ENCODE data around the gene NBEAL2. TPM values are rescaled to one million over a fixed set of nuclear protein-coding genes. Genes with fewer than 3 reads are reported as not detected.

The NBEAL2 gene
- total and polyA plus RNA-seq, 4 donors = 6.3 to 55.8 (median 36.0) TPM

- Histone ChIP-seq H3K4me3 (ENCODE audit: low read length in 2 of 2) (no peak overlapping the region), H3K4me1 (ENCODE audit: control insufficient read depth in 1 of 2, insufficient read depth in 2 of 2, low read length in 2 of 2) (no peaks in the 10 kb centered on the region), H3K27me3 (ENCODE audit: control insufficient read depth in 1 of 2, insufficient read depth in 2 of 2, low read length in 1 of 2) (no peaks in the 10 kb centered on the region), H3K9me3 (ENCODE audit: control insufficient read depth, low read length) (no peaks in the 10 kb centered on the region), H3K36me3 (ENCODE audit: control insufficient read depth in 1 of 2, insufficient read depth in 2 of 2, low read length in 1 of 2) (no peaks in the 10 kb centered on the region), H3K27ac (ENCODE audit: low read depth in 1 of 2, low read length in 2 of 2) (no peak overlapping the region)
- DNase-seq (no peak), ATAC-seq (ENCODE audit: low FRiP score) (no peak)
- intact Hi-C loops (cut with DNase I) = no loop called here
- 92 to 98% methylated on average over 4 of the region's 4 CpGs for WGBS, 2 donors
Measured at GRCh38 chr3:46986055-46986730, 6.7 kb downstream of the NBEAL2 start.

- intact Hi-C loops (cut with DNase I) = no loop called here
- no peaks in the 10 kb centered on the region for H3K36me3 ChIP-seq (ENCODE audit: control insufficient read depth in 1 of 2, insufficient read depth in 2 of 2, low read length in 1 of 2)
- H3K27me3 ChIP-seq (ENCODE audit: control insufficient read depth in 1 of 2, insufficient read depth in 2 of 2, low read length in 1 of 2) = no peaks in the 10 kb centered on the region
- DNase-seq (peak in 1 of 2 donors; percentile 30), ATAC-seq (ENCODE audit: low FRiP score) (no peak)
- no peaks in the 10 kb centered on the region for H3K4me1 ChIP-seq (ENCODE audit: control insufficient read depth in 1 of 2, insufficient read depth in 2 of 2, low read length in 2 of 2)
- WGBS, 2 donors = 72 to 83% methylated on average over 3 of the region's 3 CpGs
- H3K27ac ChIP-seq (ENCODE audit: low read depth in 1 of 2, low read length in 2 of 2) = no peak overlapping the region
- no peak overlapping the region for H3K4me3 ChIP-seq (ENCODE audit: low read length in 2 of 2)
- no peaks in the 10 kb centered on the region for H3K9me3 ChIP-seq (ENCODE audit: control insufficient read depth, low read length)
Measured at GRCh38 chr3:46986782-46987310, 7.4 kb downstream of the NBEAL2 start.

DNA sequence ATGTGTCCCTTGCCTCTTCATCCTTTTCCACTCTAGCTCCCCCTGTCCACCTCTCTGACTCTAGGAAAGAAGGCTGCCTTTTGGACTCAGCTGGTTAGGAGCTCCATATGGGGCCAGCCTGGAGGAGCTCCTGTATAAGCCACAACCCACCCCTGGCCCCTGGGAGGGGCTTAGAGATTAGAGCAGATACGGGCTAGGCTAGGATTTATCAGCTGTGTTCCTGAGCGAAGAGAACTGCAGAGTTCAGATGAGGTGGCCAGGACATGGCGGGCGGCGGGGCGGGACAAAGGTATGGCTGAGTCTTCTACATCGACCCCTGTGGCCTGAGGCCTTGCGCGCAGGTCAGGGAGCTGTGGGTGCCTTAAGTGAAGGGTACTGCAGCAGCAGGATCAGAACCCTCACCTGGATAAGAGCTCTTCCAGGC, 7.9 kb downstream of the NBEAL2 start:
- Histone ChIP-seq H3K27ac (ENCODE audit: low read depth in 1 of 2, low read length in 2 of 2) (no peak overlapping the region), H3K4me3 (ENCODE audit: low read length in 2 of 2) (no peak overlapping the region)
- no peak for ATAC-seq (ENCODE audit: low FRiP score)

GRCh38 chr3:46987743-46988401, 8.4 kb downstream of the NBEAL2 start:
- H3K36me3 ChIP-seq (ENCODE audit: control insufficient read depth in 1 of 2, insufficient read depth in 2 of 2, low read length in 1 of 2) = no peaks in the 10 kb centered on the region
- H3K27ac ChIP-seq (ENCODE audit: low read depth in 1 of 2, low read length in 2 of 2) = no peak overlapping the region
- intact Hi-C loops (cut with DNase I) = no loop called here
- ATAC-seq (ENCODE audit: low FRiP score) = peak; percentile 47
- H3K4me3 ChIP-seq (ENCODE audit: low read length in 2 of 2) = no peak overlapping the region
- WGBS, 2 donors = 70 to 72% methylated on average over 16 of the region's 16 CpGs
- H3K27me3 ChIP-seq (ENCODE audit: control insufficient read depth in 1 of 2, insufficient read depth in 2 of 2, low read length in 1 of 2) = no peaks in the 10 kb centered on the region
- H3K4me1 ChIP-seq (ENCODE audit: control insufficient read depth in 1 of 2, insufficient read depth in 2 of 2, low read length in 2 of 2) = no peaks in the 10 kb centered on the region
- DNase-seq = peak; percentile 82 to 85
- H3K9me3 ChIP-seq (ENCODE audit: control insufficient read depth, low read length) = no peaks in the 10 kb centered on the region

More for the DNA sequence above, 7.9 kb downstream of the NBEAL2 start:
- H3K36me3 ChIP-seq (ENCODE audit: control insufficient read depth in 1 of 2, insufficient read depth in 2 of 2, low read length in 1 of 2) = no peaks in the 10 kb centered on the region
- no peaks in the 10 kb centered on the region for H3K9me3 ChIP-seq (ENCODE audit: control insufficient read depth, low read length)
- no peaks in the 10 kb centered on the region for H3K27me3 ChIP-seq (ENCODE audit: control insufficient read depth in 1 of 2, insufficient read depth in 2 of 2, low read length in 1 of 2)
- intact Hi-C loops (cut with DNase I) = no loop called here
- no peaks in the 10 kb centered on the region for H3K4me1 ChIP-seq (ENCODE audit: control insufficient read depth in 1 of 2, insufficient read depth in 2 of 2, low read length in 2 of 2)
- no peak for DNase-seq
- 86 to 90% methylated on average over 9 of the region's 9 CpGs for WGBS, 2 donors

DNA sequence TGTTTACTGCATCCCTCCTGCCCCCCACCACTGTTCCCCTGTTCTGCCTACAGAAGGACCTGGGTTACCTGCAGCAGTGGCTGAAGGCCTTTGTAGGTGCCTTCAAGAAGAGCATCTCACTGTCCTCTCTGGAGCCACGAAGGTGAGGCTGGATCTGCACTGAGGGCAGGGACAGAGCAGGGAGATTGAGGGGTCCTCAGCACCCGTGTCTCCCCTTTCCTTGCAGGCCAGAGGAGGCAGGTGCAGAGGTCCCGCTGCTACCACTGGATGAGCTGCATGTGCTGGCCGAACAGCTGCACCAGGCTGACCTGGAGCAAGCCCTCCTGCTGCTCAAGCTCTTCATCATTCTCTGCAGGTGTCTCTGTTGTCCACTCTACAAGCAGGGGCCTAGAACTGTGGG, 9.2 kb downstream of the NBEAL2 start:
- whole genome bisulfite sequencing, 2 donors = 88 to 92% methylated on average over 4 of the region's 4 CpGs
- H3K4me3 ChIP-seq (ENCODE audit: low read length in 2 of 2) = no peak overlapping the region
- intact Hi-C loops (cut with DNase I) = no loop called here

DNA sequence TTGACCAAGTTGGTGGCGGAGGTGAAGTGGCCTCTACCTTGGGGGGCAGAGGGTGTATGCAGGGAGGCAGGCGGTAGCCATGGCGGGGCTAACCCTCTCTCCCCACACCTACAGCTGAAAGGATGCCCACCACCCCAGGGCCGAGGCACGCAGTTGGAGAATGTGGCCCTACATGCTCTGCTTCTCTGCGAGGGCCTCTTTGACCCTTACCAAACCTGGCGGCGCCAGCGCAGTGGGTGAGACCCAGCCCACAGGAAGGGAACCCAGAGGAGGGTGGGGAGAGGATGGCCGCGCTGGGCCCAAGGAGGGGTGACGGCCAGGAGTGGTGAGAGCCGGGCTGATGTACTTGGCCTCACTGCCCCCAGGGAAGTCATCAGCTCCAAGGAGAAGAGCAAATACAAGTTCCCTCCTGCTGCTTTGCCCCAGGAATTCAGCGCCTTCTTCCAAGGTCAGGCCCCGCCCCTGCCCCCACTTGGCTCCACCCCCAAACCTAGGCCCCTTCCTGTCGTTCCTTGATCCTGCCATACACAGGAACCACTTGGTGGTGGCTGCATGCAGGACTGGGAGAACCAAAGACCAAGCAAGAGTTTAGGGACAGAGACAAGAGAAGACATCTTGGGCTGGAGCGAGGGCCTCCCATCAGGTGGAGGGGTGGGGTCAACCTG, 9.8 kb downstream of the NBEAL2 start:
- H3K36me3 ChIP-seq (ENCODE audit: control insufficient read depth in 1 of 2, insufficient read depth in 2 of 2, low read length in 1 of 2) = no peaks in the 10 kb centered on the region
- 85 to 92% methylated on average over 17 of the region's 17 CpGs for WGBS, 2 donors
- ATAC-seq (ENCODE audit: low FRiP score) (no peak), DNase-seq (peak in 1 of 2 donors; percentile 46)
- no peak overlapping the region for H3K4me3 ChIP-seq (ENCODE audit: low read length in 2 of 2)
- no peaks in the 10 kb centered on the region for H3K9me3 ChIP-seq (ENCODE audit: control insufficient read depth, low read length)
- H3K4me1 ChIP-seq (ENCODE audit: control insufficient read depth in 1 of 2, insufficient read depth in 2 of 2, low read length in 2 of 2) = no peaks in the 10 kb centered on the region
- intact Hi-C loops (cut with DNase I) = no loop called here
- no peaks in the 10 kb centered on the region for H3K27me3 ChIP-seq (ENCODE audit: control insufficient read depth in 1 of 2, insufficient read depth in 2 of 2, low read length in 1 of 2)
- H3K27ac ChIP-seq (ENCODE audit: low read depth in 1 of 2, low read length in 2 of 2) = no peak overlapping the region

More for the DNA sequence above, 9.2 kb downstream of the NBEAL2 start:
- DNase-seq (no peak), ATAC-seq (ENCODE audit: low FRiP score) (no peak)
- Histone ChIP-seq H3K4me1 (ENCODE audit: control insufficient read depth in 1 of 2, insufficient read depth in 2 of 2, low read length in 2 of 2) (no peaks in the 10 kb centered on the region), H3K9me3 (ENCODE audit: control insufficient read depth, low read length) (no peaks in the 10 kb centered on the region), H3K36me3 (ENCODE audit: control insufficient read depth in 1 of 2, insufficient read depth in 2 of 2, low read length in 1 of 2) (no peaks in the 10 kb centered on the region), H3K27me3 (ENCODE audit: control insufficient read depth in 1 of 2, insufficient read depth in 2 of 2, low read length in 1 of 2) (no peaks in the 10 kb centered on the region), H3K27ac (ENCODE audit: low read depth in 1 of 2, low read length in 2 of 2) (no peak overlapping the region)

DNA sequence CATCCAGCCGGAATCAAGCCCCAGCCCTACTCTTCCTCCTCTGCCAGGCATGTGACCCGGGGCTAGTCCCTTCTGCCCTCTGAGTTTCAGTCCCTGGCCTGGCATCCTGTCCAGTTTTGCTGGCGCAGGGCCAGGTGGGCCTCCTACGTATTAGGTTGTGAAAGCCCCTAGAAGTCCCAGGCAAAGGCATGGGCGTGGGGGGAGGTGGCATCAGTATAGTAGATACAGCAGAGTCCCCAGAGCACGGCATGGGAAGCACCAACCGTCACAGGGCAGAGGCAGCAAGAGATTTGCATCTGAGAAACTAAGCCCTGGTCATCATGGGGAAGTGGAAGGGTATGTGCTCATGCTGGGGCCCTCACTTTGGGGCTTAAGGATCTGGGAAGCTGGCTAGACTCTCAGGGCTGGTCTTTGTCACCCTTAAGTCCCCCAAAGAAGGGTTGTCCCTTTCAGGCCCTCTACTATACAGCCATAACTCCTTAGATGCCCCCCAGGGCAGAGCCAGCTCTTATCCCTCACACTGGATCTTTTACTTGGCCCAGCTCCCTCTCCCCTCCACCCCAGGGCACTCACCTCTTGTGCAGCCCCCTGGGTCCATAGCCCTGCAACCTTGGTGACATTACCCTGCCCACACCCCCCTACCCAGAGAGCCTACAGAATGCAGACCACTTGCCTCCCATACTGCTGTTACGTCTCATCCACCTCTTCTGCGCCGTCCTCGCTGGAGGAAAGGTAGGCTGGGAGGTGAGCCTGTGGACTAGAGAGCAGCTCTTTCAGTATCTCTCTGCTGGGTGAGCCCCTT, 11.3 kb downstream of the NBEAL2 start:
- Histone ChIP-seq H3K4me1 (ENCODE audit: control insufficient read depth in 1 of 2, insufficient read depth in 2 of 2, low read length in 2 of 2) (no peaks in the 10 kb centered on the region), H3K27me3 (ENCODE audit: control insufficient read depth in 1 of 2, insufficient read depth in 2 of 2, low read length in 1 of 2) (no peaks in the 10 kb centered on the region), H3K36me3 (ENCODE audit: control insufficient read depth in 1 of 2, insufficient read depth in 2 of 2, low read length in 1 of 2) (no peaks in the 10 kb centered on the region), H3K9me3 (ENCODE audit: control insufficient read depth, low read length) (no peaks in the 10 kb centered on the region), H3K27ac (ENCODE audit: low read depth in 1 of 2, low read length in 2 of 2) (no peak overlapping the region), H3K4me3 (ENCODE audit: low read length in 2 of 2) (no peak overlapping the region)
- ATAC-seq (ENCODE audit: low FRiP score) (no peak), DNase-seq (peak in 1 of 2 donors; percentile 79)
- WGBS, 2 donors = 75 to 81% methylated on average over 11 of the region's 11 CpGs
- intact Hi-C loops (cut with DNase I) = no loop called here

DNA sequence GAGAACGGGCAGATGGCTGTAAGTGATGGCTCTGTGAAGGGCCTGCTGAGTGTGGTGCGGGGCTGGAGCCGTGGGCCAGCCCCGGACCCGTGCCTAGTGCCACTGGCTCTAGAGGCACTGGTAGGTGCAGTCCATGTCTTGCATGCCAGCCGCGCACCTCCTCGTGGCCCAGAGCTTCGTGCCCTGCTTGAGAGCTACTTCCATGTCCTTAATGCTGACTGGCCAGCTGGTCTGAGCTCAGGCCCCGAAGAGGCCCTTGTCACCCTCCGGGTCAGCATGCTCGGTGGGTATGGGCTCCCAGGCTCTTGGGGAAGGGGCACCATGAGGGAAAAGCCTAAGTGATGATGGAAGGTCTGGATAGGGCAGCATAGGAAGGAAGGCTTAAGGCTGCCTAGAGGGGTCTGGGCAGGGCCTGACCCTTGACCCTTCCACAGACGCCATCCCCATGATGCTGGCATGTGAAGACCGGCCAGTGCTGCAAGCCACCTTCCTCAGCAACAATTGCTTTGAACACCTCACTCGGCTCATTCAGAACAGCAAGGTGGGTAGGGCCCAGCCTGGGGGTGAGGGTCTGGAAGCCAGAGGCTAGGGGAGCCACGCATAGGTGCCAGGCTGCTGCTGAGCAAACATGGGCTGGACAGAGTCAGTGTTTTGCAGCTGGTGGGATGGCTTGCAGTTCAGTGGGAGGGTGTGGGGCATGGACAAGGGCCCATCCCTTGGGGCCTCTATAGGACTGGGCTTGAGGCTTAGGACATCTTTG, 12.1 kb downstream of the NBEAL2 start:
- H3K36me3 ChIP-seq (ENCODE audit: control insufficient read depth in 1 of 2, insufficient read depth in 2 of 2, low read length in 1 of 2) = no peaks in the 10 kb centered on the region
- no peak overlapping the region for H3K27ac ChIP-seq (ENCODE audit: low read depth in 1 of 2, low read length in 2 of 2)
- intact Hi-C loops (cut with DNase I) = no loop called here
- 91 to 94% methylated on average over 16 of the region's 16 CpGs for WGBS, 2 donors
- no peak for ATAC-seq (ENCODE audit: low FRiP score)
- H3K9me3 ChIP-seq (ENCODE audit: control insufficient read depth, low read length) = no peaks in the 10 kb centered on the region
- no peak overlapping the region for H3K4me3 ChIP-seq (ENCODE audit: low read length in 2 of 2)
- H3K4me1 ChIP-seq (ENCODE audit: control insufficient read depth in 1 of 2, insufficient read depth in 2 of 2, low read length in 2 of 2) = no peaks in the 10 kb centered on the region
- no peaks in the 10 kb centered on the region for H3K27me3 ChIP-seq (ENCODE audit: control insufficient read depth in 1 of 2, insufficient read depth in 2 of 2, low read length in 1 of 2)
- DNase-seq = peak in 1 of 2 donors; percentile 43
